GM10266 (cell line): ENCODE measurements around the gene PPP1R12B.

Experiments used
- DNase-seq: peaks from one replicate; pipeline ENCODE4 v3.0.0; 2012; ENCODE audit errors: extremely low spot score
- CTCF ChIP-seq: IDR thresholded peaks from 2 replicates; pipeline ENCODE4 v1.5.1; 2012; ENCODE audit warnings: mild to moderate bottlenecking, low read depth; ENCODE audit not compliant: control insufficient read depth, insufficient read depth; ENCODE audit errors: missing control alignments

PPP1R12B gene, protein sequence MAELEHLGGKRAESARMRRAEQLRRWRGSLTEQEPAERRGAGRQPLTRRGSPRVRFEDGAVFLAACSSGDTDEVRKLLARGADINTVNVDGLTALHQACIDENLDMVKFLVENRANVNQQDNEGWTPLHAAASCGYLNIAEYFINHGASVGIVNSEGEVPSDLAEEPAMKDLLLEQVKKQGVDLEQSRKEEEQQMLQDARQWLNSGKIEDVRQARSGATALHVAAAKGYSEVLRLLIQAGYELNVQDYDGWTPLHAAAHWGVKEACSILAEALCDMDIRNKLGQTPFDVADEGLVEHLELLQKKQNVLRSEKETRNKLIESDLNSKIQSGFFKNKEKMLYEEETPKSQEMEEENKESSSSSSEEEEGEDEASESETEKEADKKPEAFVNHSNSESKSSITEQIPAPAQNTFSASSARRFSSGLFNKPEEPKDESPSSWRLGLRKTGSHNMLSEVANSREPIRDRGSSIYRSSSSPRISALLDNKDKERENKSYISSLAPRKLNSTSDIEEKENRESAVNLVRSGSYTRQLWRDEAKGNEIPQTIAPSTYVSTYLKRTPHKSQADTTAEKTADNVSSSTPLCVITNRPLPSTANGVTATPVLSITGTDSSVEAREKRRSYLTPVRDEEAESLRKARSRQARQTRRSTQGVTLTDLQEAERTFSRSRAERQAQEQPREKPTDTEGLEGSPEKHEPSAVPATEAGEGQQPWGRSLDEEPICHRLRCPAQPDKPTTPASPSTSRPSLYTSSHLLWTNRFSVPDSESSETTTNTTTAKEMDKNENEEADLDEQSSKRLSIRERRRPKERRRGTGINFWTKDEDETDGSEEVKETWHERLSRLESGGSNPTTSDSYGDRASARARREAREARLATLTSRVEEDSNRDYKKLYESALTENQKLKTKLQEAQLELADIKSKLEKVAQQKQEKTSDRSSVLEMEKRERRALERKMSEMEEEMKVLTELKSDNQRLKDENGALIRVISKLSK

GRCh38 chr1:202348509-202349205 lies at the start of gene PPP1R12B:
Gene PPP1R12B, plus strand, starts transcription at chr1:202348699. Its CDS starts 153 bp downstream, at chr1:202348852.
- no peak for TF ChIP-seq CTCF
- peak; percentile 88 for DNase-seq

DNA sequence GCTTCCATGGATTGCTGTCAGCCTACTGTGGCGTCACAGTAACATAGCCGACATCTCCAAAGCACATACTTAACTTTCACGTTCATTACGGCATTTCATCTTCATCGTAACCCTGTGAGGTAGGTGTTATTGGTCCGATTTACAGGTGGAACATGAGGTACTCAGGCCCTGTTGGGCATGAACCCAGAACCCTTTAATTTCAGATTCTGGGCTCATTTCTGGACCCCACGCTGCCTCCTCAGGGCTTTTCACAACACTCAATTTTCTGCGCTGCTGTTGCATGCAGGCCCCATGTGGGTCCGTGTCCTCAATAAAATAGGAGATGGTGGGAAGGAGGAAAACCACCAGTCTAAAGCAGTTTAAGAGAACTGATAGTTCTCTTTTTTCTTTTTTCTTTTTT lies 46.3 kb upstream of the PPP1R12B start:
- DNase-seq: no peak

DNA sequence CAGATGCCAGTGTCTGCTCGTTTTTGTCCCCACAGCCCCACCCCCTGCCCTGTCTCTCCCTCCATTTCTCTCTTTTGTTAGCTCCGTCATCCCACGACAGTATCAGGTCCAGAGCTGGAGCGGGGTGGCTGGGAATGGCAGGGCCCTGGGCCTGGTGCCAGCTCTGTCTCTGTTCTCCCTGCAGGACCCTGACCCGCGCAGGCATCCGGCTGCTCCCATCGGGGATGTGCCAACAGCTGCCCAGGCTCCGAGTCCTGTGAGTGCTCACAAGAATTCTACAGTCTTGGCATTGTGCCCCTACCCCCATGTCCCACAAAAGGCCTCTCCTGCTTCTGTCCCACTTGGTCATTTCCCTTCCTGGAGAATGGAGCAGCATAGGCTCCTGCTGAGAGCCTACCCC lies 44.1 kb upstream of the PPP1R12B start:
- no peak for DNase-seq
- no peak for TF ChIP-seq CTCF

More for the DNA sequence above, 46.3 kb upstream of the PPP1R12B start:
- no peak for TF ChIP-seq CTCF

- TF ChIP-seq CTCF: no peak
- DNase-seq: no peak
These were observed 43.3 kb upstream of the PPP1R12B start for GRCh38 chr1:202305168-202305567.

DNA sequence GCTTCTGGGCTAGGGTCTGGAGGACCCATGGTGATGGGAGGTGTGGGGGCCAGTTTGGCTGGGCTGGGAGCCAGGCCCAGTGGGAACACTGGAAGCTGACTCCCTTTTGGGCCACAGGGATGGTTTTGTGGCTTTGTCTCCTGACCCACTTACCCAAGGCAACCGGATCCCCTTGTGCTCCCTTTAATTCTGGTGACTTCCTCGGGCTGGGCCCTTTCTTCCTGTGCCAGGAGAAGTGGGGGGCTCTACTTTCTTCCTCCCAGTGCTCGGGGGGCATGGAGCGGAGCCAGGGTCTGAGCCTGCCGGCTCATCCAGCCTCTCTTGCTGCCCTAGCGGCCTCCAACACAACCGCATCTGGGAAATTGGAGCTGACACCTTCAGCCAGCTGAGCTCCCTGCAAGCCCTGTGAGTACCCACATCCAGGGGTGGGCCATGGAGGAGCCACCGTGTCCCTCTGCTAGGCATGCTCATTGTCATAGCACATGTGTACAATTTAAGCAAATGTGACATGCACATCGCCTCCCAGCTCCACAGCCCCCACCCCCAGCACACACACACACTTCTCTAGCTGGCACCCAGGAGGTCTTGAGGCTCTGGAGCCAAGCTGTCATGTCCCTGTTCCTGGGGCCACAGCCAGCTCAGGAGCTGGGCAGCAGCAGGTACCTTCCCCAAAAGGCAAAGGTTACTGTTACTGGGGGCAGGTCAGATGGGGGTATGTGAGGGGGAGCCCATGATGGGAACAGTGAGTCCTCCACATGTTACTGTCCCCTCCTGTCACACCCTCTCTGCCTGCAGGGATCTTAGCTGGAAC lies 41.8 kb upstream of the PPP1R12B start:
- no peak for DNase-seq
- TF ChIP-seq CTCF: no peak

DNA sequence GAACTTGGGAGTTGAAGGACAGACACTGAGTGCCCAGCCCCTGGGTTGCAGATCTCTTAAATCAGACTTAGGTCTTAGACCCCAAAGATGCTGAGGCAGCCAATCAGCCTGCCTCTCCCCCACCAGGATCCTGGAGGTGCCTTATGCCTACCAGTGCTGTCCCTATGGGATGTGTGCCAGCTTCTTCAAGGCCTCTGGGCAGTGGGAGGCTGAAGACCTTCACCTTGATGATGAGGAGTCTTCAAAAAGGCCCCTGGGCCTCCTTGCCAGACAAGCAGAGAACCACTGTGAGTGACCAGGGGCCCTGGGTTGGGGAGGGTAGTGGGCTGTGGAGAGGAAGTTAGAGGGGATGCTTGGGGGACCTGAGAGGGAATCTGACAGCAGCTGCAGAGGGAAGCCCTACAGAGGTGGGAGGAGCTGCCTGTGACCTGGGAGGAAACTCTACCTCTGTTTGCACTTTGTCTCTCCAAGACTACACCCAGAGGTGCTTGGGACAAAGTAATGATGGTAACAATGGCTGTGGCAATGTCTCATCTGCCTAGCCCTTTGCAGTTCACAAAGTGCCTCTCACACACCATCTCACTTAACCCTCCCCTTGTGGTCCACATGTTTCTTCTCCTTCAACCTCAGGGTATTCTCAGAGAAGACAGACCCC lies 38.3 kb upstream of the PPP1R12B start:
- no peak for TF ChIP-seq CTCF
- DNase-seq: no peak
